Mesothelial cell of epicardium (in vitro differentiated cells): Measurements from ENCODE around the gene EPHA10. TPM values are rescaled to one million over a fixed set of nuclear protein-coding genes. Genes with fewer than 3 reads are reported as not detected.

Experiments
- DNase-seq, 2 experiments: peaks; one replicate each; pipeline ENCODE4 v3.0.0; 2021; ENCODE audit warnings: low spot score in 2 of 2; ENCODE audit not compliant: unreplicated experiment in 2 of 2
- H3K27ac Mint-ChIP-seq: 2 replicates; pipeline ENCODE4 v1.8.0; 2021; ENCODE audit warnings: mixed read lengths
- H3K27me3 Mint-ChIP-seq: 2 replicates; pipeline ENCODE4 v1.8.0; 2021; ENCODE audit warnings: low read depth, mixed read lengths
- H3K36me3 Mint-ChIP-seq: 2 replicates; pipeline ENCODE4 v1.8.0; 2021; ENCODE audit warnings: mixed read lengths
- H3K4me1 Mint-ChIP-seq: 2 replicates; pipeline ENCODE4 v1.8.0; 2021; ENCODE audit warnings: mixed read lengths
- H3K4me3 Mint-ChIP-seq: 2 replicates; pipeline ENCODE4 v1.8.0; 2021; ENCODE audit warnings: mild to moderate bottlenecking, moderate library complexity, mixed read lengths
- H3K9me3 Mint-ChIP-seq: 2 replicates; pipeline ENCODE4 v1.8.0; 2021; ENCODE audit warnings: mixed read lengths
- CTCF ChIP-seq: fragments of 200-600 bp; sonication (generic); IDR thresholded peaks from one replicate; pipeline ENCODE4 v1.5.0; 2021; ENCODE audit warnings: antibody characterized with exemption; ENCODE audit not compliant: unreplicated experiment
- total RNA-seq: library from RNA; stranded (reverse); gene quantifications from 3 replicates; pipeline ENCODE4 v1.2.1, GENCODE V29; 2021

The EPHA10 gene
- total RNA-seq, 1 donor from 2014 or later = 0.18 TPM

- Mint-ChIP-seq H3K4me1 (peaks cover 2% of the 10 kb centered on the region), H3K27ac (no peak overlapping the region), H3K27me3 (peaks cover 53% of the 10 kb centered on the region), H3K36me3 (no peaks in the 10 kb centered on the region), H3K4me3 (peak overlapping the region; percentile 55), H3K9me3 (no peaks in the 10 kb centered on the region)
- TF ChIP-seq CTCF = no peak
- peak; percentile 58 to 84 for DNase-seq
Measured at GRCh38 chr1:37795340-37796125, 30.6 kb upstream of the EPHA10 start.

- no peaks in the 10 kb centered on the region for H3K36me3 Mint-ChIP-seq
- H3K4me1 Mint-ChIP-seq = peaks cover 2% of the 10 kb centered on the region
- no peak for DNase-seq
- peaks cover 61% of the 10 kb centered on the region for H3K27me3 Mint-ChIP-seq
- no peak overlapping the region for H3K27ac Mint-ChIP-seq
- no peak for TF ChIP-seq CTCF
- no peaks in the 10 kb centered on the region for H3K9me3 Mint-ChIP-seq
- peak overlapping the region; percentile 55 for H3K4me3 Mint-ChIP-seq
Measured at GRCh38 chr1:37794372-37795339, 29.7 kb upstream of the EPHA10 start.

- H3K4me3 Mint-ChIP-seq = peak within 1 kb of the TSS; percentile 55
- peaks cover 2% of the 10 kb centered on the region for H3K4me1 Mint-ChIP-seq
- DNase-seq = peak in 1 of 2 experiments; percentile 70
- no peaks in the 10 kb centered on the region for H3K36me3 Mint-ChIP-seq
- H3K27ac Mint-ChIP-seq = no peak within 1 kb of the TSS
- H3K9me3 Mint-ChIP-seq = no peaks in the 10 kb centered on the region
- peaks cover 66% of the 10 kb centered on the region for H3K27me3 Mint-ChIP-seq
- no peak for TF ChIP-seq CTCF
Measured at GRCh38 chr1:37793773-37794371, 29.0 kb upstream of the EPHA10 start, which contains the start of gene MANEAL. Gene MANEAL (plus strand): TSS chr1:37793847. CDS start chr1:37794183, 336 bp downstream.

- Mint-ChIP-seq H3K9me3 (no peaks in the 10 kb centered on the region), H3K4me3 (peak overlapping the region; percentile 44), H3K4me1 (peaks cover 2% of the 10 kb centered on the region), H3K27me3 (peaks cover 74% of the 10 kb centered on the region), H3K36me3 (no peaks in the 10 kb centered on the region), H3K27ac (no peak overlapping the region)
- TF ChIP-seq CTCF = no peak
- DNase-seq = no peak
Measured at GRCh38 chr1:37792943-37793686, 28.2 kb upstream of the EPHA10 start.

- Mint-ChIP-seq H3K4me3 (no peak overlapping the region), H3K27me3 (peaks cover 53% of the 10 kb centered on the region), H3K36me3 (no peaks in the 10 kb centered on the region), H3K9me3 (no peaks in the 10 kb centered on the region), H3K4me1 (no peaks in the 10 kb centered on the region), H3K27ac (no peak overlapping the region)
- no peak for DNase-seq
- TF ChIP-seq CTCF = no peak
Measured at GRCh38 chr1:37782491-37782890, 17.6 kb upstream of the EPHA10 start.
